Activated CD4-positive, CD25-positive, alpha-beta regulatory T cell treated with anti-CD3 and anti-CD28 coated beads, Interleukin-2, amount 50 U/mL, for 16 hours (primary cell): ENCODE results near the gene BMPR1A.

Experiments used
- DNase-seq: peaks from one replicate; pipeline ENCODE4 v3.0.0-alpha.2; 2020; ENCODE audit warnings: low read depth, low spot score

The BMPR1A gene

GRCh38 chr10:86802473-86803108, 46.2 kb downstream of the BMPR1A start:
- DNase-seq = no peak

GRCh38 chr10:86803156-86803555, 46.7 kb downstream of the BMPR1A start:
- no peak for DNase-seq

- DNase-seq = no peak
These were observed 48.4 kb downstream of the BMPR1A start for GRCh38 chr10:86804805-86805204.

- DNase-seq = no peak
These were observed 56.7 kb downstream of the BMPR1A start for GRCh38 chr10:86813101-86813500.

- no peak for DNase-seq
These were observed 57.6 kb downstream of the BMPR1A start for GRCh38 chr10:86813982-86814381.

- no peak for DNase-seq
These were observed 58.7 kb downstream of the BMPR1A start for GRCh38 chr10:86815035-86815617.

- no peak for DNase-seq
These were observed 59.2 kb downstream of the BMPR1A start for GRCh38 chr10:86815640-86816039.

- DNase-seq = no peak
These were observed 60.8 kb downstream of the BMPR1A start for GRCh38 chr10:86817246-86817645.

GRCh38 chr10:86819567-86819966, 63.1 kb downstream of the BMPR1A start:
- DNase-seq = no peak

- DNase-seq = no peak
These were observed 64.1 kb downstream of the BMPR1A start for GRCh38 chr10:86820509-86820908.

- no peak for DNase-seq
These were observed 65.1 kb downstream of the BMPR1A start for GRCh38 chr10:86821388-86821999.

- DNase-seq = no peak
These were observed 67.1 kb downstream of the BMPR1A start for GRCh38 chr10:86823565-86823964.

- DNase-seq = no peak
These were observed 67.7 kb downstream of the BMPR1A start for GRCh38 chr10:86824151-86824550.

GRCh38 chr10:86825366-86825765, 68.9 kb downstream of the BMPR1A start:
- DNase-seq = no peak

GRCh38 chr10:86827639-86828038, 71.2 kb downstream of the BMPR1A start:
- no peak for DNase-seq

- DNase-seq = no peak
These were observed 71.7 kb downstream of the BMPR1A start for GRCh38 chr10:86828145-86828544.

GRCh38 chr10:86829472-86829871, 73.1 kb downstream of the BMPR1A start:
- DNase-seq = no peak

- no peak for DNase-seq
These were observed 73.7 kb downstream of the BMPR1A start for GRCh38 chr10:86830043-86830591.

- DNase-seq = no peak
These were observed 77.5 kb downstream of the BMPR1A start for GRCh38 chr10:86833969-86834368.

GRCh38 chr10:86836044-86836443, 79.6 kb downstream of the BMPR1A start:
- DNase-seq = no peak

GRCh38 chr10:86837663-86838062, 81.2 kb downstream of the BMPR1A start:
- no peak for DNase-seq

GRCh38 chr10:86840498-86840897, 84.1 kb downstream of the BMPR1A start:
- DNase-seq = no peak

- DNase-seq = no peak
These were observed 89.7 kb downstream of the BMPR1A start for GRCh38 chr10:86846088-86846487.
